ENCODE data around the gene PHLDA3.

Gene PHLDA3

GRCh38 chr1:201436969-201437368, 32.0 kb downstream of the PHLDA3 start:
- in situ Hi-C loops (cut with HindIII; ENCODE audit: low sequenced_read_pairs), result loop anchor here (5.0 kb wide), 1 partner anchor 50 kb away; no protein-coding TSS in a partner anchor

- in situ Hi-C loops (cut with HindIII; ENCODE audit: low sequenced_read_pairs), result loop anchor here (5.0 kb wide), 1 partner anchor 49 kb away; no protein-coding TSS in a partner anchor
Observed at GRCh38 chr1:201436393-201436792, 32.6 kb downstream of the PHLDA3 start.

- in situ Hi-C loops (cut with HindIII; ENCODE audit: low sequenced_read_pairs), result no loop called here
Observed at GRCh38 chr1:201434266-201434665, 34.7 kb downstream of the PHLDA3 start.

DNA sequence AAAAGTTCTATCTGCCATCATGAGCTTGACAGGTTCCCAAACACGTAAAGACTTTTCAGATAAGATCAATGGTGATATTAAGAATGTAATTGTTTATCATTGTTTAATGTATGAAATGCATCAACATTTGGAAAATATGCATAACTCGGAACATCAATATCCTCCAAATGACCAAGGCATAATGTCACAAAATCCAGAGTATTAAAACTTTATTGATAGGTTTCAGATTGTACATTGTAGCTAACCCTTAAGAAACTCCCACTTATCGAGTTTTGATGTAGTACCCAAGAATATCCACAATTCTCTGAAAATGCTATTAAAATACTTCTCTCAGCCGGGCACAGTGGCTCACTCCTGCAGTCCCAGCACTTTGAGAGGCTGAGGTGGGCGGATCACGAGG, 35.4 kb downstream of the PHLDA3 start:
- in situ Hi-C loops (cut with HindIII; ENCODE audit: low sequenced_read_pairs), result no loop called here

DNA sequence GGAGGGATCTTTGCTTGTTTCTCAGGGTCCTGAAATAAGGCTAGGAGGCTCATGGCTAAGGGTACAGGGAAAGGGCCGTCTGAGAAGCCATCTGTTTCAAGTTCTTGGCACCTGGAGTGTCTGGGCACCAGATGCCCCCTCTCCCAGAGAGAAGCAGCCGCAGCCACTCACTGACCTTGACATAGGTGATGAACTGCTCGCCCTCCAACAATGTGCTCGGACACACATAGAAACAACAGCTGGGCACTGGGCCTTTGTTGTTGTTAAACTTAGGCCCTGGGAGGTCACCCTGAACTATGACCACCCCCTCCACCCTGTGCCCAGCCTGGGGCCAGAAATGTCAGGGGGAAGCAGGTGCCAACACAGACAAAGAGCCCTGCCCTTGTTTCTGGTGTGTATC, 38.2 kb downstream of the PHLDA3 start:
- in situ Hi-C loops (cut with HindIII; ENCODE audit: low sequenced_read_pairs), result no loop called here

- in situ Hi-C loops (cut with HindIII; ENCODE audit: low sequenced_read_pairs), result no loop called here
Observed at GRCh38 chr1:201429736-201430501, 39.1 kb downstream of the PHLDA3 start.

GRCh38 chr1:201427963-201428362, 41.0 kb downstream of the PHLDA3 start:
- in situ Hi-C loops (cut with HindIII; ENCODE audit: low sequenced_read_pairs), result no loop called here

DNA sequence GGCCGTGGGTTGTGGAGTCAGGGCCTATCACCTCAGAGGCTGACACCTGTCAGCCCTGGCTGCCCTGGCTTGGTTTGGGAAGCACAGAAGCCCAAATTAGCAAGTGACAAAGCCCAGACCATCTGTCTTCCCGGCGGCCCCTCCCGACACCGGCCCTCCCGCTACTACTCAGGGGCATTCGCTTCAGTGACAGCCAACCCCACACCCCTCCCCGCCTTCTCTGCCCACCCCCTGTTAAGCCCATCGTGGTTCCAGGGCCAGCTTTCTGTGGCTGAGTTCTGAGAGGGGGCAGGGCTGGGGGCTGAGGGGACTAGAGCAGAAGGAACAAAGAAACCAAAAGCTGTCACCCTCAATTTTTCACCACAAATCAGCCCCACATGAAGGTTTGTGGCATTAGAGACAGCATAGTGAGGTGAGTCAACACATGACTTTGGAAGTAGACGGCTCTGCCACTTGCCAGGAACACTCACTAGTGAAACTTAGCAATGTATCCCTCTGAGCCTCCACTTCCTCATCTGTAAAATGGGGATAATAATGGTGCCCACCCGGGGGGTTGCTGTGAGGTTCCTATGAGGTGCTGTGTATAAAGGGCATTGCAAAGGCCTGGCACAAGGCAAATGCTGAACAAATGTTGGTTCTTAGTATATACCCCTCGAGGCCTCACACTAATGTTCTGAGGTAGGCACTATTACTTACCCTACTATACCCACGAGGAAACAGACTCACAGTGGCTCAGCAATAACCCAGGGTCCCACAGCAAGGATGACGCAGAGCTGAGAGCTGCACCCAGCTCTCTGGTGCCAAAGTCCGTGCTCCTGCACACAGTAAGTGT, 42.3 kb downstream of the PHLDA3 start:
- in situ Hi-C loops (cut with HindIII; ENCODE audit: low sequenced_read_pairs), result no loop called here

DNA sequence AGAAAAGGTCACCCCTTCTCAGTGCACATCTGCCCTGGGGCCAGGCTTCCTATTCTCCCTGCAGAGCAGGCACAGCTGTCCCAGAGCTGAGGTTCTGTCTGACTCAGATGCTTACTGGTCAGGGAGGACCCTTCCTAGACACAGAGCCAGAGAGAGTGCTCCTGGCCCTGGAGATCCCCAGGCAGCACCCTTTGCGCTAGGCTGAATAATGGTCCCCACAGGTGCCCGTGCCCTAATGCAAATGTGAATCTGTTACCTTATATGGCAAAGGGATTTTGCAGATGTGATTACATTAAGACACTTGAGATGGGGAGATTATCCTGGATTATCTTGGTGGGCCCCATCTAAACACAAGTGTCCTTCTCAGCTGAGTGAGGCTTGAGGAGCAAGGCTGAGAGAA, 44.8 kb downstream of the PHLDA3 start:
- in situ Hi-C loops (cut with HindIII; ENCODE audit: low sequenced_read_pairs), result no loop called here

- in situ Hi-C loops (cut with HindIII; ENCODE audit: low sequenced_read_pairs), result no loop called here
Observed at GRCh38 chr1:201423655-201424054, 45.3 kb downstream of the PHLDA3 start.

DNA sequence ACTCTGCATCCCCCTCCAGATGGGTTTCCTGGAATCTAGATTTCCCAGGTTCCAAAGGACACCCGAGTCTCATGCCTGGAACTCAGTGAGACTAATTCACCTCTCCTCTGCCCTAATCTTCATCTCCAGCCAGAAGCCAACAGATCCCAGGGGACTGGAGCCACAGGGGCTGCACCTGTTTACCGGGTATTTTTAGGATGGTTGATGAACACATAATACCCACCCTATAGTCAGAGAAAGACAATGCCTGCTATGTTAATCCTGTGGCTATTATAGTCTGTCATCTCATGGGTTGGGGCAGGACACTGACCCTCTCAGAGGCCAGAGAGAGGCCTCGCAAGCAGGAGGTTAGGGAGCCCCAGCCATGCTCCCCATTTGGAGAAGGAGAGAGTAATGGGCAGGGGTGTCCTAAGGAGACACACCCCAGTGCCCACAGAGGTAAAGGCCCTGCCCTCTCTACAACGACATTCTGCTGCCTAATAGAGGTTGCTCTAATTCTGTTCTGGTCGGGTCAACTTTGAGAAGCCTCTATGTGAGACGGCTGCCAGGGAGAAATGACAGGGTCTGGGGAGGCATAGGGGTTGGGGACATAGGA, 46.5 kb downstream of the PHLDA3 start:
- in situ Hi-C loops (cut with HindIII; ENCODE audit: low sequenced_read_pairs), result no loop called here

DNA sequence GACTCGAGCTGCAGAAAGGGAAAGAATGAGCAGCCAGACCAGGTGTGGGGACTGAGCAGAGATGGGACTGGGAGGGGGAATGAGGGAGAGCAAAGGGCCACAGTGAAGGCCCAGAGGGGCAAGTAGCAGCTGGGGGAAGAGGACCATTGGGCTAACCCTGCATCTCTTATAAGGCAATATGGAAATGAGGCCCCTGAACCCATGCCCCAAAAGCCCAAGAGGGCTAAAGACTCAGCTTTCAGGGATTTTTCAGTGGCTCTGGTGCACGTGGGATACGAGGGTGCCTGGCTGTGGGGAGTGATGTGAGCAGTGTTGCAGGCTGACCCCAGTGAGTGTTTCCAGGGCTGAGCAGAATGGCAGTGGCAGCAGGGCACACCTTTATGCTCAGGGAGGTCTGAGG, 47.0 kb downstream of the PHLDA3 start:
- in situ Hi-C loops (cut with HindIII; ENCODE audit: low sequenced_read_pairs), result no loop called here

GRCh38 chr1:201421041-201421440, 47.9 kb downstream of the PHLDA3 start:
- in situ Hi-C loops (cut with HindIII; ENCODE audit: low sequenced_read_pairs), result no loop called here

DNA sequence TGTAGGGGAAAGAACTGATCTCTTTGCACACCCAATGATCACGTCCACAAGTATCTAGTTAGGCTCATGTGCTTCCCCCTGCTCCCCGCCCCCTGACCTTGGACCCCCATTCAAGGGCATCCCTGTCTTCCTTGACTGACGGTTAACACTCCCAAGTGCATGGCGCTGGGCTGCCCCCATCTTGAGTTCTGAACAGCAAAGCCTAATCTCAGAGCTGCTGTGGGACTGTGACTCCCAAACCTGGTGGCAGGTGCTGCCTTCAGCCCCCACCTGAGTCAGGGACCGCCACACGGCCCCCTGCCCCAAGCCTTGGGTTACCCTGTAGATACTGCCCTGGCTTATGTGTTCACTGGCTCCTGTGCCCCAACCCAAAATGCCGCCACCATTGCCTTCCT, 48.4 kb downstream of the PHLDA3 start:
- in situ Hi-C loops (cut with HindIII; ENCODE audit: low sequenced_read_pairs), result no loop called here

DNA sequence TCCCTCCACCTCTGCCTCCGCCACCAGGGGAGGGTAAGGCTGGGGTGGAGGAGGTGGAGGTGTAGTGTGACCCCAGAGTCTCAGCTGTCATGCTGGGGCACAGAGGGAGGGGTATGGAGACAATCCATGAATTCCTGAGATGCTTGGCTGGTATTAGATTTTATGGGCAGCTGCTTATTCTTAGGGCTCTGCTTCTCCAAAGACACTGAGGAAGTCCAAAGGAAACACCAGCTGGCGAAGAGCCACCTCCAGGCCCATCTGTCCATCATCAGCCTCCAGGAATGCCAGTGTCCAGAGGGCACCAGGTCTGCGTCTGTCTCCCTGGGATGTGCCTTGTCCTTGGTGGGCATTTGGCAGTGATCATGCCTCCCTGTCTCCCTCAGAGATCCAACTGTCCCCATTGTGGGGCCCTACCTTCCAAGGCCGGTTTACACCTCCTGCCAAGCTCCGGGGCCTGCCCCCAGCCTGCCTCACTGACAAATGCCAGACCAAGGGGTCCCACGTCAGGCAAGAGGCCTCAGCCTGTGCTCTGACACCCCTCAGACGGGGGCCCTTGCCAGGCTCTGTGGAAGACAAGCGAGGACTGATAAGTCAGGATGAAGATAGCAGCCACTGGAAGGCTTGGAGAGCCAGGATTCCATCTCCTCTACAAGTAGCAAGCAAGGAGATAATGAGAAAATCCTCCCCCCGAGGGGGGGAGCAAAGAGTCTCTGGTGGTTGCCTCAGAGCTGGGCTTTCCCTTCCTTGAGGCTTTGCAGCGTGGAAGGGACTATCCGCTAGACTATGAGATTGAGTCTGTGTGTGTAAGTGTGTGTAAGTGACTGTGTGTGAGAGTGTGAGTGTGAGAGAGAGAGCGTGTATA, 49.0 kb downstream of the PHLDA3 start:
- in situ Hi-C loops (cut with HindIII; ENCODE audit: low sequenced_read_pairs), result loop anchor here (5.0 kb wide), 1 partner anchor 63 kb away; no protein-coding TSS in a partner anchor

DNA sequence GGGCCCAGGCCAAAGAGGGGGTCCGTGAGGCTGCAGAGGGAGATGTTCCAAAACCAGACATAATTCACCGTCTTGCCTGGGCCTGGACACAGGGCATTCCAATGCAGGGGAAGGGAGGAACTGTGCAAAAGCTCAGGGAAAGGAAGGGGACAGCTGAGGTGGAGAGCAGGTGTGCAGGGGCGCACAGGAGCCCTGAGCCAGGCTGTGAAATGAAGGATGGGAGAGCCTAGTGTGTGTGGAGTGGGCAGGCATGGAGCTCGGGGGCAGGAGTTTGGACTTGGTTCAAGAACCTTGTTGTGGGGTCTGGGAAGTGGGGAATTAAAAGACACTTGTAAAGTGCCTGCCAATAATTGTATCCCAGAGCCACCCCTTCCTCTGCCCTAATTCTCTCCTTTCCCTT, 49.7 kb downstream of the PHLDA3 start:
- in situ Hi-C loops (cut with HindIII; ENCODE audit: low sequenced_read_pairs), result loop anchor here (5.0 kb wide), 1 partner anchor 62 kb away; no protein-coding TSS in a partner anchor

DNA sequence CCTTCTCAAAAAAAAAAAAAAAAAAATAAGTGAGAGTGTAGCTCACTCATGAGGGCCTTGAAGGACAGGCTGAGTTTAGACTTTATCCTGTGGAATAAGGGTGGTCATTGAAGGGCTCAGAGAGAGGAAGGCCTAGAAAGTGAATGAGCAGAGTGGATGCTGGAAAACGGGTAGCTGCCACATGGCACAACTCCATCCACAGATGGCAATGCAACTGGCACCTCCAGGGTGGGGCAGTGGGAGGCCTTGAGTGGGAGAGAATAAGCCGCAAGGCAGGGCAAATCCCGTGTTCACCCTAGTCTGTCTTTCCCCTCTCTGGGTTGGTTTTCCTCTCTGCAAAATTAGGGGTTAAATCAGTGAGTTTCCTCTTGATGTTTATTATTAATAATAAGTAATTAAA, 50.5 kb downstream of the PHLDA3 start:
- in situ Hi-C loops (cut with HindIII; ENCODE audit: low sequenced_read_pairs), result loop anchor here (5.0 kb wide), 1 partner anchor 61 kb away; no protein-coding TSS in a partner anchor

All from endothelial cell of hepatic sinusoid (primary cell).